Activated naive CD4-positive, alpha-beta T cell treated with anti-CD3 and anti-CD28 coated beads, Interleukin-2, amount 50 U/mL, for 72 hours (primary cell): ENCODE measurements around the gene POLR1G. TPM values are rescaled to one million over a fixed set of nuclear protein-coding genes. Genes with fewer than 3 reads are reported as not detected.
"Not testable (repeated sequence)": the region's sequence is repeated elsewhere in the genome, so short reads cannot be mapped to it uniquely, and the experiment has no call there.

Source experiments
- ATAC-seq, 2 donors: fragments of 150-1000 bp; cut with Tn5 transposase; 2 replicates each; pipeline ENCODE4 v1.10.0; 2021; ENCODE audit warnings: mild to moderate bottlenecking in 2 of 2, moderate library complexity in 2 of 2
- DNase-seq, 2 donors: peaks; one replicate each; pipeline ENCODE4 v3.0.0; 2021 to 2022; ENCODE audit warnings: low spot score in 2 of 2
- H3K27ac Mint-ChIP-seq, 2 donors: one replicate each; pipeline ENCODE4 v1.8.0; 2022; ENCODE audit warnings: mild to moderate bottlenecking in 2 of 2, mixed read lengths in 2 of 2
- H3K36me3 Mint-ChIP-seq, 2 donors: one replicate each; pipeline ENCODE4 v1.8.0; 2022; ENCODE audit warnings: mixed read lengths in 2 of 2
- H3K9me3 Mint-ChIP-seq, 2 donors: one replicate each; pipeline ENCODE4 v1.8.0; 2022; ENCODE audit warnings: mixed read lengths in 2 of 2
- total RNA-seq, 2 donors: library from RNA; stranded (reverse); gene quantifications; one replicate each; pipeline ENCODE4 v1.2.3, GENCODE V29; 2022

Gene POLR1G
- total RNA-seq, 2 donors from 2014 or later: 6.8 to 14.1 TPM

DNA sequence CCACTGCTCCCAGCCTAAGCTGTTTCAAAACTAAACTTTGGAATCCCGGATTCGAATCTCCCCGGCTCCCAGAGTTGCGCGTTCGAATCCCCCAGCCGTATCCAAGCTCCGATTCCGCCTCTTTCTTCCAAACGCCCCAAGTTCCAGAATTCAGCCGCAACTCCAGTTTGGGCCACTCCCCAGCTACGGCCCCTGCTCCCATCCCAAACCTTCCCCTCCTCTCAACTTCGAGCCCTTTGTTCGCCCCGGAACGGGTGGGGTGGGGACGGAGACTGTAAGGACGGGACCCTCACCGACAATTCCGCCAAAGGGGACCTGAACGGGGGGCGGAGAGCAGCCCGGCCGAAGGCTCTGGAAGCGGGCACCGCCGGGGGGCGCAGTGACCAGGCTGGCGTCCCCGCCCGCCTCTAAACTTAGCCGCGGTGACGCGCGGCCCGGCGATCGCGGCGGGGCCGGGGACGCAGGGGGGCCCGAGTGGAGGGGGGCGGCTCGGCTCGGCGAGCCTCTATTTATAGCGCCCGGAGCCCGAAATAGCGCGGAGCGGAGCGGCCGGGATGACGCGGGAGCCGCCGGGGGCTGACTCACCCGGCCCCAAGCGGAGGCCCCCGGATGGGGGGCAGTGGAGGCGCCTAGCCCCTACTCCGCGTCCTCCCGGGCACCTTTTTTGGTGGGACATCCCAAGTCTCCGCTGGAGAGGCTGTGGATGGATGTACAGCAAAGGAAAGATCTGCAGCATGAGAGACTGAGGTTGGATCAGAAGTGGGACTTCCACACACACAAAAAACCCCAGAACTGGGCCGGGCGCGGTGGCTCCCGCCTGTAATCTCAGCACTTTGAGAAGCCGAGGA lies 22.2 kb downstream of the POLR1G start:
- H3K36me3 Mint-ChIP-seq: no peaks in the 10 kb centered on the region
- peak overlapping the region in 1 of 2 donors; percentile 69 for H3K27ac Mint-ChIP-seq
- DNase-seq (no peak), ATAC-seq (no peak)
- no peaks in the 10 kb centered on the region for H3K9me3 Mint-ChIP-seq

DNA sequence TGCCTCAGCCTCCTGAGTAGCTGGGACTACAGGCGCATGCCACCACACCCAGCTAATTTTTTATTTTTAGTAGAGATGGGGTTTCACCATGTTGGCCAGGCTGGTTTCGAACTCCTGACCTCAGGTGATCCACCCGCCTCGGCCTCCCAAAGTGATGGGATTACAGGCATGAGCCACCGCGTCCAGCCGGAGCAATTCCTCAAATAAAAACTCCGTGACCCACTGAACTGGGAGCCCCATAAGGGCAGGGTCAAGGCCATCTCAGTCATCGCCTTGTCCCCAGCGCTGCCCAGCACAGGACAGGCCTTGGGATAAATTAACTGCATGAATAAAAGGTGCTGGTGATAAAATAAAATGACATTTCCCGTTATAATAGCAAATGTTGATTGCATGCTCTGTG lies 23.5 kb downstream of the POLR1G start:
- not testable (repeated sequence) for H3K27ac Mint-ChIP-seq, H3K36me3 Mint-ChIP-seq, H3K9me3 Mint-ChIP-seq, DNase-seq, ATAC-seq

DNA sequence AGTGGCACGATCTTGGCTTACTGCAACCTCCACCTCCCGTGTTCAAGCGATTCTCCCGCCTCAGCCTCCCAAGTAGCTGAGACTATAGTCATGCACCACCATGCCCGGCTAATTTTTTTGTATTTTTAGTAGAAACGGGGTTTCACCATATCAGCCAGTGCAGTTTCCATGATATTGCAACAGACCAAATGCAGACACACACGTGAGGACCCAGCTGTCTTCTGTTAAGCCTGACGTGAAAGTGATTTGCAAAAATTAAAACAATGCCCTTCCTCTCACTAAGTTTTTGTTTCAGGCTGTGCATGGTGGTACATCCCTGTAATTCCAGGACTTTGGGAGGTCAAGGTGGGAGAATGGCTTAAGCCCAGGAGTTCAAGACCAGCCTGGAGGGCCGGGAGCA lies 24.6 kb downstream of the POLR1G start:
- not testable (repeated sequence) for DNase-seq, H3K9me3 Mint-ChIP-seq, H3K27ac Mint-ChIP-seq, H3K36me3 Mint-ChIP-seq, ATAC-seq

DNA sequence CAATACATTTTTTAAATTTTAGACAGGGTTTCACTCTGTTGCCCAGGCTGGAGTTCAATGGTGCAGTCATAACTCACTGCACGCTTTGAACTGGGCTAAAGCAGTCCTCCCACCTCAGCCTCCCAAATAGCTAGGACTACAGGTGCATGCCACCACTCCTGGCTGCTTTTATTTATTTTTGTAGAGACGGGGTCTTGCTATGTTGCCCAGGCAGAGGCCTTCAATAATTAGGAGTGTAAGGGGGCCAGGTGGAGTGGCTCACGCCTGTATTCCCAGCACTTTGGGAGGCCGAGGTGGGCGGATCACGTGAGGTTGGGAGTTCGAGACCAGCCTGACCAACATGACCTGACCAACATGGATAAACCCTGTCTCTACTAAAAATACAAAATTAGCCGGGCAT lies 26.1 kb downstream of the POLR1G start:
- ATAC-seq, DNase-seq, H3K9me3 Mint-ChIP-seq, H3K27ac Mint-ChIP-seq, H3K36me3 Mint-ChIP-seq: not testable (repeated sequence)

DNA sequence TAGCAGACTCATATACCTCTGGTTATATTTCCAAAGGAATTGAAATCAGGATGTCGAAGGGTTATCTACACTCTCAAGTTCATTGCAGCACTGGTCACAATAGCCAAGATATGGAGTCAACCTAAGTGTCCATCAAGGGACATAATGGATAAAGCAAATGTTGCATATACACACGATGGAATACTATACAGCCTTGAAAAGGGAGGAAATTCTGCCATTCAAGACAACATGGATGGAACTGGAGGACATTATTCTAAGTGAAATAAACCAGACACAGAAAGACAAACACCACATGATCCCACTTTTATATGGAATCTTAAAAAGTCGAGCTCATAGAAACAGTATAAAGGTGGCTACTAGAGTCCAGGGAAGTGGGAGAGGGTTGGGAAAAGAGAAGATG lies 30.9 kb downstream of the POLR1G start:
- DNase-seq (no peak), ATAC-seq (no peak)
- Mint-ChIP-seq H3K36me3 (no peaks in the 10 kb centered on the region), H3K27ac (no peak overlapping the region), H3K9me3 (no peaks in the 10 kb centered on the region)

DNA sequence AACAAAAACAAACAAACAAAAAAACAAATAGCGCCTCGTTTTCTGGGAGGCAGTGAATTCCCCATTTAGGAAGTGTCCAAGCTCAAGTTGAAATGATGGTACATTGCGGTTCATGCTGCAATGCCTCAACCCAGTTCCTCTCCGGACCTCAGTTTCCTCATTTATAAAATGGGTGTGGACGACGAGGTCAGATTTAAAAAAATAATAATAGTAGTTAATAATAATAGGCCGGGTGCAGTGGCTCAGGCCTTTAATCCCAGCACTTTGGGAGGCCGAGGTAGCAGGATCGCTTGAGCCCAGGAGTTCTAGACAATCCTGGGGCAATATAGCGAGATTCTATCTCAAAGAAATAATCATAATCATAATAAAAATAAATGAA lies 32.7 kb downstream of the POLR1G start:
- no peaks in the 10 kb centered on the region for H3K9me3 Mint-ChIP-seq
- ATAC-seq: no peak
- H3K36me3 Mint-ChIP-seq: no peaks in the 10 kb centered on the region
- no peak overlapping the region for H3K27ac Mint-ChIP-seq
- DNase-seq: no peak

DNA sequence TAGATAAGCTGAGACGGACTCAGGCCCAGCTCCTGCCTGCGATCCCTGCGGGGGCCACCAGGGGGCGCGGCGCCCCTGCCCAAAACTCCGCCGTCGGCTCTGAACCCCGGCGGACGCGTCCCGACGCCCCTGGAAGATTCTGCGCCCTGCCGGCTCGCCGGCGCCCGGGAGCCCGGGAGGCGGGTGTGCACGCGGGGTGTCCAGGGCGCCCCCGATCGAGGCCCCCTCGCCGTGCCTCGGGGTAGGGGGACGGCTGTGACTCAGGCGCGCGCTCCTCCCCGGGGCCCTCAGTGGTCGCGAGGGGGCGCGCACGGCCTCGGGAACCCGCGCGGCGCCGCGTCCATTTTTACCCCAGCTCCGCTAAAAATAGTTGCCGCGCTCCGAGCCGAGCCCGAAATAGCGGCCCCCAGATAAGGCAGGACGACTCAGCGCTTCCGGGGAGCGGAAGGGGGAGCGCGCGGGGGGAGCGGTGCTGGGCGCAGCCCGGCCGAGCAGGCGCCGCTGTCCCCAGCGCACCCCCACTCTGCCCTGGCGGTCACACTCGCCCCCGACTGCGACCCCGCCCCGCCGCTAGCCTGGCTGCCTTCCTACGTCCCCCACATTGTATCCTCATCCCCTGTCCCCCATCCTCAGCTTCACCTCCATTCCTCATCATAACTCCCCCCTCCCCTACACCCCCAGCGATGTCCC lies 33.3 kb downstream of the POLR1G start:
- no peaks in the 10 kb centered on the region for H3K36me3 Mint-ChIP-seq
- DNase-seq (peak; percentile 84 to 90), ATAC-seq (peak; percentile 62 to 72)
- peak overlapping the region in 1 of 2 donors; percentile 29 for H3K27ac Mint-ChIP-seq
- H3K9me3 Mint-ChIP-seq: no peaks in the 10 kb centered on the region

DNA sequence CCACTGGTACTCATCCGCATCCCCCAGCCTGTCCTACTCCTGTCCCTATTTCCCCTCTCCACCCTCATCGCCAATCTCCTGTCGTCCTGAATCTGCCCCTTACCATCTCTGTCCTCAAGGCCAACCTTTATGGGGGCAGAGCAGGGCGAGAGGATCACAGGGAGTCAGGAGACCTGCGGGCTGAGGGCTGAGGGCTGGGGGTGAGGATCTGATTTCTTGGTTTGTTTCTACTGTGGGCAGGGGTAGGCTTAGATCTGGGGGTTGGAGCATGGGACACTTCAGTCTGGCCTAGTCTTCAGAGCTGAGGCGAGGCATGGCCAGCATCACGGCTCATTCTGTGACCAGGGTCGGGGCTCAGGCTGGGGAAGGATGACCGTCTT lies 33.8 kb downstream of the POLR1G start:
- DNase-seq (no peak), ATAC-seq (no peak)
- Mint-ChIP-seq H3K36me3 (no peaks in the 10 kb centered on the region), H3K9me3 (no peaks in the 10 kb centered on the region), H3K27ac (peak overlapping the region; percentile 29 to 53)

DNA sequence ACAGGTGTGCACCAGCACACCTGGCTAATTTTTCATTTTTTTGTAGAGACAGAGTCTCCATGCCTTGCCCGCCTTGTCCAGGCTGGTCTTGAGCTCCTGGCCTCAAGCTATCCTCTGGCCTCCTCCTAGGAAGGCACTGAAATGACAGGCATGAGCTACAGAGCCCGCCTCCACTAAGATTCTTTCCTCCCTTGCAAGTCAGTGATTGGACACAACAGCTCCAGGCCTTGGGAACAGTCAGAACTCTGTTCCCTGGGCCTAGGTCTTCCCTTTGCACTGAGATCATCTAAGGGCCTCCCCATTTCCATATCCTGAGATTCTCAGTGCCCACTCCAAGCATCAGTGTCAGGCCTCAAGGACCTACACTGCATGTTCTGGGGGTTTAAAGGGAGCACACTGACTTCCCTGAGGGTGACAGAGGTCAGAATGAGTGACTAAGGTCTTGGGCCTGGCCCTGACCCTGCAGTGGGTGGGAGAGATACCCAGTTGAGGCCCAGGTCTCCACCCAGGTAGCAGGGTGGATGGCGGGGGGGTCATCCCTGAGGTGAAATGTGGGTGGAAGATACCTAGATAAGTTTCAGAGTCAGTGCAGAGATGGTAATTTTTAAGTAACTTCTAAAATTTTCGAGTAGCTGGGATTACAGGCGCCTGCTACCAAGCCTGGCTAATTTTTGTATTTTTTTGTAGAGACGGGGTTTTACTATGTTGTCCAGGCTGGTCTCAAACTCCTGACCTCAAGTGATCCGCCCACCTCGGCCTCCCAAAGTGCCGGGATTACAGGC lies 34.6 kb downstream of the POLR1G start:
- Mint-ChIP-seq H3K36me3 (no peaks in the 10 kb centered on the region), H3K27ac (no peak overlapping the region), H3K9me3 (no peaks in the 10 kb centered on the region)
- ATAC-seq (no peak), DNase-seq (no peak)

DNA sequence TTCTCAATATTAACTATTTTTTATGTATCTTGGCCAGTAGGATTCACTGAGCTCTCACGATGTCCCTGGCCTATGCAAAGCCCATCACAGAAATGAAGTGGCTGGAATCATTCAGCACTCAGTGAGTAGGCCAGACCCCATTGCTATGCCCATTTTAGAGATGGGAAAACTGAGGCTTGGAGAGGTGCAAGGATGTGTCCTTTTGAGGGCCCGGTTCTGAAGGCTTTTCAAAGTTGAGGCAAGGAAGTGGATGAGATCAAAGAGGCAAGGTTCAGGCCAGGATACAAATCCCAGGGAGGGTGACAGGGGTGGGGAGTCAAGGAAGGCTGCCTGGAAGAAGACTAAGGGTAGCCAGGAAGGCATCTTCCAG lies 35.9 kb downstream of the POLR1G start:
- no peaks in the 10 kb centered on the region for H3K9me3 Mint-ChIP-seq
- peak overlapping the region in 1 of 2 donors; percentile 94 for H3K27ac Mint-ChIP-seq
- DNase-seq (no peak), ATAC-seq (no peak)
- no peaks in the 10 kb centered on the region for H3K36me3 Mint-ChIP-seq

DNA sequence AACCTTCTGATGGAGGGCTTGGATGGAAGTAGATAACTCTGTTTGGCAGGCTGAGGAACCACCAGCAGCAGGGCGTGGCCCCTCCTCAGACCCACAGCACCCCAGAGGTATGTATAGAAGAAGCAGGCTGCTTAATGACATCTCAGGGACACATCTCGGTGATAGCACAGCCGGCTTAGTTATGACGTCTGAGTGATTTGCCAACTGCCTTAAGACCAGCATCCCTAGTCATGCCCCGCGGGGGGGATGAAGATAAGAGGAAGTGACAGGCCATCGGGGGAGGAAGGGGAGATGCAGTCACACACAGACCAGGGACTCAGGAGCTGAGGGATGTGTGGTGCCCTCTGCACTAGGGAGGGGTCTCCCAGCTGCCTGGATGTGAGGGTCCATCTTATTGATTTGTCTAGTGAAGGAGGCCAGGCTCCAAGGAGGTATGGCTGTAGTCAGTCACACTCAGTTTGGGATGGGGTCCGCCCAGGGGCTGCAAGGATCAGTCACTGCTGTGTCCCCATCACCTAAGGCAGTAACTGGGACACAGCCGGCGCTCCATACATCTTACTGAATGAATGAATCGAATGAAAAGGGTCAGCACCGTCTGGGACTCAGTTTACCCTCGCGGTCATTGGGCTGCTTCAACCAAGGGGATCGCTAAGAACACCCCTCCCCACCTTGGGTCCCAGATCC lies 36.5 kb downstream of the POLR1G start:
- DNase-seq (no peak), ATAC-seq (peak in 1 of 2 donors; percentile 32)
- no peaks in the 10 kb centered on the region for H3K9me3 Mint-ChIP-seq
- H3K27ac Mint-ChIP-seq: peak overlapping the region; percentile 41 to 94
- no peaks in the 10 kb centered on the region for H3K36me3 Mint-ChIP-seq

DNA sequence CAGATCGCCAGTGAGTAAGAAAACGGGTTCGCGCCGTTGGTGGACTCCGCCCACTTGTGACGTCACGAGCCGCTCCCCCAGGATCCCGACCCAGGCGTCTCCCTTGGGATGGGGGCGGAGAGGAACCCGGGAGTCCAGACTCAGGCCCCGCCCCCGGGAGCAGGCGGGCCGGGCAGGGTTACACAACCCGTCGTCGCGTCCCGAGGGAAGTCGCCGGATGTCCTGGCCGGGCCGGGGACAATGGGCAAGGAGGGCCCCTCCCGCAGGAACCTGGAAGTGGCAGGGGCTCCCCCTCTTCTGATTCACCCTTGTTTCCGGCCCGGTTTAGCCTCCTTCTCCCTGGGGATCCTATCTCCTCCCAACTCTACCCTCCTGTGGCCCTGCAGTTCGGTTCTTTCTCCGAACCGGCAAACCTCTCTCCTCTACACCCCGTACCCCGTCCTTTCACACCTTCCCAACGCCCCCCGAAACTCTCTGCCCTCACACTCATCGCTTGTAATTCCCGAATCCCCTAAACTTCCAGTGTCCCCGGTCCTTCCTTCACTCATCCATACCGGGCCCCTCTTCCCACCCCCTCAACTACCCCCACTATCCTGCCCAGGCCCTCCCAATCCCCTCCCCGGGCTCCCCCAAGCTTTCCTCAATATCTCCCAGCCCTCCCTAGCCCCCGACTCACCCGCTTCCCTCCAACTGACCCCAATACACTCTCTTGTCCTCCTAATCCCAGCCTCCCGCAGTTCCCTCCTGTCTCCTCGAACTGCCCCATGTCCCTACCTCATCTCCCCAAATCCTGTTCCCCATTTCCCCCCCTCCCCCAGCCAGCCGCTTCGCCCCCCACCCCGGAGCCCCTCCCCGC lies 37.2 kb downstream of the POLR1G start:
- peak; percentile 21 to 72 for ATAC-seq

DNA sequence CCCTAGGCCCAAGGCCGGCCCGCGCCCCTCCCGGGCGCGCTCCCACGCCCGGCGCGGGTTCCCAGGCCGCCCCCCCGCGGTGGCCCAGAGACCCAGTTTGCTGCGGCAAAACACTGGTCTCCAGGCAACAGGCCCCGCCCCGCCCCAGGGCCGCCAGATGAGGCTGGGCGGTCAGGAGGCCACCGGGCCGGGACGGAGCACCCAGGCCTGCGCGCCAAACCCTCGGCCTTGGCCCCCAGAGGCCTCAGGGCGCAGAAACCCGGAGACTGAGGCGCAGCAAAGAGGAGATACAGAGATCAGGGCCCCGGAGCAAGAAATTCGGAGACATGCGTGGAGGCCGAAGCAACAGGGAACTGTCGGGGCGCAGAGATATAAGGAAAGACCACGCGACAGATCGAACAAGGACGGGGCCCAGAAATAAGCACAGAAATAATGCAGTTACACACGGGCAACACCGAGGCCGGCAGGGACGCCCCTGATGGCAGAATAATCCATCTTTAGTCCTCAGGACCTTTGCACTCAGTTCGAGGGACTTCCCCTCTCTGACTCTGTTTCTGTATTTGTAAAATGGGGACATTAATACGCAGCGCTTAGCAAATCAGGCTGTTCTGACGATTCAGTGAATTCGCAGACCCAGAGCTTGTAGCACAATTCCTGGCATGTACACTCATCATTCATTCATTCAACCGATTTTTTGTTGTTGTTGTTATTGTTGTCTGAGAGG lies 38.0 kb downstream of the POLR1G start:
- no peaks in the 10 kb centered on the region for H3K9me3 Mint-ChIP-seq
- DNase-seq (peak; percentile 80 to 83), ATAC-seq (peak; percentile 54 to 76)
- H3K27ac Mint-ChIP-seq: peak overlapping the region in 1 of 2 donors; percentile 94
- no peaks in the 10 kb centered on the region for H3K36me3 Mint-ChIP-seq

More for the DNA sequence above, 37.2 kb downstream of the POLR1G start:
- no peaks in the 10 kb centered on the region for H3K9me3 Mint-ChIP-seq
- no peaks in the 10 kb centered on the region for H3K36me3 Mint-ChIP-seq
- DNase-seq: peak; percentile 52 to 87
- peak overlapping the region; percentile 94 to 95 for H3K27ac Mint-ChIP-seq

DNA sequence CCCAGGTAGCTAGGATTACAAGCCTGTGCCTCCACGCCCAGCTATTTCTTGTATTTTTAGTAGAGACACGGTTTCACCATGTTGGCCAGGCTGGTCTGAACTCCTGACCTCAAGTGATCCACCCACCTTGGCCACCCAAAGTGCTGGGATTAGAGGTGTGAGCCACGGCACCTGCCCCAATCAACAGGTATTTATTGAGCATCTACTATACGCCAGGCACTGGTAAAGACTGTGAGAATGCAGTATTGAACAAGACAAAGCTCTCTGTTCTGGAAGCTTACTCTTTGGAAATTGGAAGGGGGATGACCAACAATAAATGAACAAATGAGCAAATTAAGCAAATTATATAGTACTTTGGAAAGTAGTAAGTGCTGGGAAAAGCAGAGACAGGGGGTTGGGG lies 38.7 kb downstream of the POLR1G start:
- H3K27ac Mint-ChIP-seq: peak overlapping the region in 1 of 2 donors; percentile 94
- H3K36me3 Mint-ChIP-seq: peaks cover 0 to 1% of the 10 kb centered on the region in 2 donors
- DNase-seq (no peak), ATAC-seq (no peak)
- no peaks in the 10 kb centered on the region for H3K9me3 Mint-ChIP-seq

DNA sequence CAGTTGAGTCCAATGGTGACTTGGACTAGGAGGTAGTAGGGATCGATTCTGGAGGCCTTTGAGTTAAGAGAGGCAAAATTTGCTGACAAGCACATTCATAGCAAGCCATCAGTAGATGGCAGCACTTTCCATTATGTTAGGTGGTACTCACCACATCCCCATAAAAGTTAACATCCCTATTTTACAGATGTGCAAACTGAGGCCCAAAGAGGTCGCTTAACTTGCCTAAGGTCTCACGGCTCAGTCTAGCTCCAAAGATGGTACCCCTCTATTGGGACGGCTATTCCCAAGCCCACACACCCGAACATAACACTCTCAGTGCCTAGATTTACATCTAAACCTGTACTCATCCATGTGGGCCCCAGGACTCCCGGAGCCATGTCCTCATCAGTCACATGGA lies 39.9 kb downstream of the POLR1G start:
- no peak overlapping the region for H3K27ac Mint-ChIP-seq
- peaks cover 0 to 5% of the 10 kb centered on the region in 2 donors for H3K36me3 Mint-ChIP-seq
- no peak for DNase-seq
- ATAC-seq: no peak
- H3K9me3 Mint-ChIP-seq: no peaks in the 10 kb centered on the region
